CD4-positive, alpha-beta memory T cell (primary cell): ENCODE results near the gene ZNF680. TPM values are rescaled to one million over a fixed set of nuclear protein-coding genes. Genes with fewer than 3 reads are reported as not detected.
A peak's percentile ranks its signal among the peaks of the same experiment; 100 is the strongest.
"Not testable (repeated sequence)": the region's sequence is repeated elsewhere in the genome, so short reads cannot be mapped to it uniquely, and the experiment has no call there.

Experiments used
- CTCF ChIA-PET: fragments of 350-600 bp; sonication (Branson Sonifier 250); formaldehyde crosslinking; loops from one replicate; lab custom pipeline; 2021; ENCODE audit warnings: inconsistent platforms; ENCODE audit not compliant: partially characterized antibody; lab: Charles Lee
- POLR2A ChIA-PET: fragments of 350-600 bp; sonication (Branson Sonifier 250); formaldehyde crosslinking; loops from one replicate; lab custom pipeline; 2021; ENCODE audit not compliant: partially characterized antibody; lab: Charles Lee
- DNase-seq, 5 donors: peaks; one replicate each; pipeline versions ENCODE4 v3.0.0 to v3.0.0-alpha.2; 2020 to 2022; ENCODE audit warnings: mixed read lengths in 1 of 5
- H3K27ac ChIP-seq: one replicate; pipeline ENCODE4 v1.7.0; 2013; ENCODE audit warnings: low read depth, low read length
- H3K27me3 ChIP-seq: 2 replicates; pipeline ENCODE4 v1.7.0; 2013; ENCODE audit warnings: mild to moderate bottlenecking, low read length, moderate library complexity; ENCODE audit not compliant: insufficient read depth
- H3K36me3 ChIP-seq: 2 replicates; pipeline ENCODE4 v1.7.0; 2013; ENCODE audit warnings: mild to moderate bottlenecking, low read length, moderate library complexity; ENCODE audit not compliant: insufficient read depth
- H3K4me1 ChIP-seq: 2 replicates; pipeline ENCODE4 v1.7.0; 2013; ENCODE audit warnings: mild to moderate bottlenecking, low read length, moderate library complexity; ENCODE audit not compliant: insufficient read depth
- H3K4me3 ChIP-seq, 2 donors: one replicate each; pipeline ENCODE4 v1.7.0; 2013; ENCODE audit warnings: low read length in 2 of 2, mild to moderate bottlenecking in 1 of 2
- H3K9me3 ChIP-seq, 2 donors: one replicate each; pipeline ENCODE4 v1.7.0; 2013; ENCODE audit warnings: low read length in 2 of 2, control low read depth in 1 of 2; ENCODE audit not compliant: control insufficient read depth in 1 of 2
- H3K27ac Mint-ChIP-seq, 7 donors: one replicate each; pipeline ENCODE4 v1.8.0; 2020 to 2021; ENCODE audit warnings: mixed read lengths in 7 of 7, mild to moderate bottlenecking in 6 of 7, inconsistent platforms in 3 of 7, moderate library complexity in 3 of 7
- H3K27me3 Mint-ChIP-seq, 2 donors: one replicate each; pipeline ENCODE4 v1.8.0; 2020 to 2021; ENCODE audit warnings: mixed read lengths in 2 of 2
- H3K36me3 Mint-ChIP-seq, 2 donors: one replicate each; pipeline ENCODE4 v1.8.0; 2020 to 2021; ENCODE audit warnings: mixed read lengths in 2 of 2, inconsistent platforms in 1 of 2, mild to moderate bottlenecking in 1 of 2
- H3K4me1 Mint-ChIP-seq, 4 donors: one replicate each; pipeline ENCODE4 v1.8.0; 2020 to 2021; ENCODE audit warnings: mixed read lengths in 4 of 4, mild to moderate bottlenecking in 1 of 4
- H3K4me3 Mint-ChIP-seq, 8 donors: one replicate each; pipeline ENCODE4 v1.8.0; 2020 to 2021; ENCODE audit warnings: mixed read lengths in 8 of 8, mild to moderate bottlenecking in 7 of 8, moderate library complexity in 6 of 8, inconsistent platforms in 3 of 8
- H3K9me3 Mint-ChIP-seq, 8 donors: one replicate each; pipeline ENCODE4 v1.8.0; 2020 to 2021; ENCODE audit warnings: mixed read lengths in 8 of 8, mild to moderate bottlenecking in 5 of 8, inconsistent platforms in 3 of 8, moderate library complexity in 1 of 8
- intact Hi-C: fragments of 100-400 bp; cut with micrococcal nuclease; formaldehyde crosslinking; loops from one replicate; pipeline ENCODE4 v1.15.1; 2023
- polyA plus RNA-seq, 2 donors: library from polyadenylated mRNA; unstranded; fragments of 300-500 nt; fragmentation: Illumina TruSeq; gene quantifications; one replicate each; pipeline ENCODE4 v1.2.3, GENCODE V29; 2021
- total RNA-seq, 2 experiments: library from RNA; stranded (reverse); gene quantifications; one replicate each; pipeline ENCODE4 v1.2.3, GENCODE V29; 2021

Gene ZNF680
- total and polyA plus RNA-seq, 4 experiments from 2014 or later: 7.4 to 19.6 (median 13.9) TPM

- Mint-ChIP-seq H3K27me3 (no peaks in the 10 kb centered on the region), H3K9me3 (peaks cover 0 to 15% (median 3%) of the 10 kb centered on the region in 8 donors), H3K4me3 (no peak overlapping the region), H3K4me1 (peaks cover 22 to 54% (median 39%) of the 10 kb centered on the region in 4 donors), H3K36me3 (peaks cover 33 to 38% of the 10 kb centered on the region in 2 donors), H3K27ac (peak overlapping the region in 3 of 7 donors; percentile 11 to 81 (median 19))
- intact Hi-C loops: no loop called here
- Histone ChIP-seq H3K9me3 (no peaks in the 10 kb centered on the region), H3K4me3 (no peak overlapping the region), H3K36me3 (no peaks in the 10 kb centered on the region), H3K27ac (no peak overlapping the region), H3K4me1 (peaks cover 15% of the 10 kb centered on the region), H3K27me3 (no peaks in the 10 kb centered on the region)
- ChIA-PET CTCF (no interaction called here), POLR2A (no interaction called here)
- DNase-seq: no peak
Observed at GRCh38 chr7:64557601-64558322, 5.1 kb downstream of the ZNF680 start.

DNA sequence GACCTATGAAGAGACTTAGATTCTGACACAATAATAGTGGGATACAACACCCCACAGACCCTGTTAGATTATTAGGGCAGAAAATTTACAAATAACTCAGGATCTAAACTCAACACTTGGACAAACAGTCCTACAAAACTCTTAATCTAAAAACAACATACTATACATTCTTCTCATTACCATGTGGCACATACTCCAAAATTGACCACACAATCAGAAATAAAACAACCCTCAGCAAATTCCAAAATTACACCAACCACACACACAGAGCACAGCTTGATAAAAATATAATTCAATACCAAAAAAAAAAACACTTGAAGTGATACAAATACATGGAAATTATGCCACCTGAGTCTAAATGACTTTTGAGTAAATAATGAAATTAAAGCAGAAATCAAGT is 7.8 kb downstream of the ZNF680 start:
- no peaks in the 10 kb centered on the region for H3K9me3 ChIP-seq
- Mint-ChIP-seq H3K4me3 (no peak overlapping the region), H3K27me3 (no peaks in the 10 kb centered on the region), H3K4me1 (peaks cover 16 to 43% (median 28%) of the 10 kb centered on the region in 4 donors), H3K9me3 (peaks cover 0 to 13% (median 3%) of the 10 kb centered on the region in 8 donors), H3K36me3 (peaks cover 34 to 40% of the 10 kb centered on the region in 2 donors), H3K27ac (peak overlapping the region in 2 of 7 donors; percentile 11 to 31)
- CTCF ChIA-PET: no interaction called here
- no peaks in the 10 kb centered on the region for H3K27me3 ChIP-seq
- no peak overlapping the region for H3K4me3 ChIP-seq
- H3K27ac ChIP-seq: no peak overlapping the region
- no peak for DNase-seq
- POLR2A ChIA-PET: no interaction called here
- H3K4me1 ChIP-seq: no peaks in the 10 kb centered on the region
- intact Hi-C loops: no loop called here
- H3K36me3 ChIP-seq: no peaks in the 10 kb centered on the region

- H3K4me3 ChIP-seq, H3K9me3 ChIP-seq, H3K4me1 ChIP-seq, H3K36me3 ChIP-seq, intact Hi-C loops, H3K27ac ChIP-seq, DNase-seq, H3K27me3 Mint-ChIP-seq, CTCF ChIA-PET, POLR2A ChIA-PET, H3K4me3 Mint-ChIP-seq, H3K27me3 ChIP-seq: not testable (repeated sequence)
- peaks cover 16 to 42% (median 27%) of the 10 kb centered on the region in 4 donors for H3K4me1 Mint-ChIP-seq
- peaks cover 41 to 46% of the 10 kb centered on the region in 2 donors for H3K36me3 Mint-ChIP-seq
- H3K9me3 Mint-ChIP-seq: peaks cover 0 to 13% (median 3%) of the 10 kb centered on the region in 8 donors
- peak overlapping the region in 1 of 7 donors; percentile 10 for H3K27ac Mint-ChIP-seq
Observed at GRCh38 chr7:64554188-64554587, 8.7 kb downstream of the ZNF680 start.

GRCh38 chr7:64551375-64552142 is 11.3 kb downstream of the ZNF680 start:
- Histone ChIP-seq H3K36me3 (no peaks in the 10 kb centered on the region), H3K9me3 (no peaks in the 10 kb centered on the region), H3K4me3 (no peak overlapping the region), H3K27me3 (no peaks in the 10 kb centered on the region), H3K27ac (no peak overlapping the region), H3K4me1 (no peaks in the 10 kb centered on the region)
- peaks cover 37 to 38% of the 10 kb centered on the region in 2 donors for H3K36me3 Mint-ChIP-seq
- intact Hi-C loops: no loop called here
- POLR2A ChIA-PET: no interaction called here
- CTCF ChIA-PET: no interaction called here
- no peaks in the 10 kb centered on the region for H3K27me3 Mint-ChIP-seq
- H3K9me3 Mint-ChIP-seq: peaks cover 0 to 17% (median 3%) of the 10 kb centered on the region in 8 donors
- H3K27ac Mint-ChIP-seq: peak overlapping the region in 2 of 7 donors; percentile 74 to 80
- no peak overlapping the region for H3K4me3 Mint-ChIP-seq
- peaks cover 17 to 33% (median 22%) of the 10 kb centered on the region in 4 donors for H3K4me1 Mint-ChIP-seq
- DNase-seq: no peak

GRCh38 chr7:64544010-64544409 is 18.9 kb downstream of the ZNF680 start:
- no peak overlapping the region for H3K4me3 Mint-ChIP-seq
- Histone ChIP-seq H3K4me3 (no peak overlapping the region), H3K36me3 (no peaks in the 10 kb centered on the region), H3K4me1 (peaks cover 6% of the 10 kb centered on the region), H3K27ac (no peak overlapping the region), H3K27me3 (no peaks in the 10 kb centered on the region), H3K9me3 (no peaks in the 10 kb centered on the region)
- H3K4me1 Mint-ChIP-seq: peaks cover 14 to 22% (median 18%) of the 10 kb centered on the region in 4 donors
- peaks cover 40 to 41% of the 10 kb centered on the region in 2 donors for H3K36me3 Mint-ChIP-seq
- DNase-seq: no peak
- POLR2A ChIA-PET: no interaction called here
- peaks cover 0 to 11% (median 5%) of the 10 kb centered on the region in 8 donors for H3K9me3 Mint-ChIP-seq
- CTCF ChIA-PET: no interaction called here
- H3K27me3 Mint-ChIP-seq: no peaks in the 10 kb centered on the region
- no peak overlapping the region for H3K27ac Mint-ChIP-seq
- intact Hi-C loops: no loop called here

- intact Hi-C loops: no loop called here
- Mint-ChIP-seq H3K27ac (peak overlapping the region; percentile 8 to 85 (median 62)), H3K27me3 (no peaks in the 10 kb centered on the region), H3K4me3 (peak overlapping the region in 3 of 8 donors; percentile 5 to 61 (median 43)), H3K9me3 (peaks cover 0 to 24% (median 8%) of the 10 kb centered on the region in 8 donors), H3K36me3 (peaks cover 37 to 47% of the 10 kb centered on the region in 2 donors), H3K4me1 (peaks cover 9 to 14% (median 12%) of the 10 kb centered on the region in 4 donors)
- Histone ChIP-seq H3K27me3 (no peaks in the 10 kb centered on the region), H3K27ac (no peak overlapping the region), H3K4me3 (no peak overlapping the region), H3K36me3 (no peaks in the 10 kb centered on the region), H3K9me3 (no peaks in the 10 kb centered on the region), H3K4me1 (peaks cover 6% of the 10 kb centered on the region)
- no peak for DNase-seq
- ChIA-PET CTCF (no interaction called here), POLR2A (no interaction called here)
Observed at GRCh38 chr7:64541438-64542359, 21.2 kb downstream of the ZNF680 start.
